ENCODE data around the gene AP2A2.

DNA sequence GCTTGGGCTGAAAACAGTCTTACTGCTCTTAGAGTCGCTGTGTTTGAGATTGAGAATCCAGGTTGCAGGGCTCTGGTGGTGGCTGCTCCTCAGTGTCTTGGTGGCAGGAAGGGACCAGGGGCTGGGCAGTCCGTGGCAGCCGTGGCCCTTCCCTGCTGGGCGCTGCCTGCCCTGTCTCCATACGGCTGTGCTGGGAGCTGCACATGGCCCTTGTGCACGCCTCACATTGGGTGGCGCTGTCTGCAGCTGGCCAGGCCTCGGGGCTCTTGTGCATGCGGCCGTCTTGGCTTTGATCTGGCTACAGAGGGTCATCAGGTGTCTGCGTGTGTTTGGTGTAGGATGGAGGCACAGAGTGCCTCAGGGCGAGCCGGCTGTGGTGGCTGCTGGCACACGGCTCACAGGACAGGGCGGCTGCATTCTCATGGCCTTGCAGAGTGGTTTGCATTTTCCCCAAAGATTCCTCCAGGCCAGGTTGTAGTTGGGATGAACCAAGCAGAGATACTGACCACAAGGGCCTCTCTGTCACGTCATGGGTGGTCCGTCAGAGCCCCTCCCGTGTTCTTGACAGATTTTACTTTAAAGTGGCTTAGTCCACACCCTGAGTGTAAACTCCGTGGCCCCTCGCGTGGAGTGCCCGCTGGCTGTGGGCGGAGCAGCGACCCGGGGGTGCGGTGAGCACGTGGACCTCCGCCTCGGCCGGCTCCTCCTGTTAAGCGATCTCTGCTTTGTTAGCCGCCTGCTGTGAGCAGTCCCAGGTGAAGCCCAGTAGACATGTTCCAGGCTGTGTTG, 76.1 kb downstream of the AP2A2 start:
- TF ChIP-seq, protein P1, sequence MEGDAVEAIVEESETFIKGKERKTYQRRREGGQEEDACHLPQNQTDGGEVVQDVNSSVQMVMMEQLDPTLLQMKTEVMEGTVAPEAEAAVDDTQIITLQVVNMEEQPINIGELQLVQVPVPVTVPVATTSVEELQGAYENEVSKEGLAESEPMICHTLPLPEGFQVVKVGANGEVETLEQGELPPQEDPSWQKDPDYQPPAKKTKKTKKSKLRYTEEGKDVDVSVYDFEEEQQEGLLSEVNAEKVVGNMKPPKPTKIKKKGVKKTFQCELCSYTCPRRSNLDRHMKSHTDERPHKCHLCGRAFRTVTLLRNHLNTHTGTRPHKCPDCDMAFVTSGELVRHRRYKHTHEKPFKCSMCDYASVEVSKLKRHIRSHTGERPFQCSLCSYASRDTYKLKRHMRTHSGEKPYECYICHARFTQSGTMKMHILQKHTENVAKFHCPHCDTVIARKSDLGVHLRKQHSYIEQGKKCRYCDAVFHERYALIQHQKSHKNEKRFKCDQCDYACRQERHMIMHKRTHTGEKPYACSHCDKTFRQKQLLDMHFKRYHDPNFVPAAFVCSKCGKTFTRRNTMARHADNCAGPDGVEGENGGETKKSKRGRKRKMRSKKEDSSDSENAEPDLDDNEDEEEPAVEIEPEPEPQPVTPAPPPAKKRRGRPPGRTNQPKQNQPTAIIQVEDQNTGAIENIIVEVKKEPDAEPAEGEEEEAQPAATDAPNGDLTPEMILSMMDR (conservative IDR thresholded peaks at IDR 0.05; ENCODE audit: low read length): no peak
- no peak for TF ChIP-seq EZH2phosphoT487 (IDR thresholded peaks at IDR 0.05; ENCODE audit: borderline replicate concordance, low read depth, low read length)

Data from OCI-LY7 (cell line).